LHCN-M2 (cell line): ENCODE measurements around the gene NLRP9. TPM values are rescaled to one million over a fixed set of nuclear protein-coding genes. Genes with fewer than 3 reads are reported as not detected.

Experiments
- total RNA-seq: library from RNA; depleted of rRNA; stranded (reverse); fragments of >200 nt; gene quantifications from 2 replicates; pipeline ENCODE4 v1.2.3, GENCODE V29; 2014; rRNA removed

NLRP9 gene
- total RNA-seq, 1 experiment from 2014 or later = not detected

Other genes starting within 250 kb of the NLRP9 start
- 0.34 and 0.45 TPM in 2 replicates for gene SSC5D, start 250.0 kb downstream of the NLRP9 start, total RNA-seq
- 0.71 and 1.5 TPM in 2 replicates for gene SBK2, start 201.3 kb downstream of the NLRP9 start, total RNA-seq
- gene SBK3, start 192.9 kb downstream of the NLRP9 start, total RNA-seq = 0.17 and 0.26 TPM in 2 replicates
- 7.3 and 7.7 TPM in 2 replicates for gene ZNF579, start 157.6 kb downstream of the NLRP9 start, total RNA-seq
- 4.7 and 7.4 TPM in 2 replicates for gene FIZ1, start 138.9 kb downstream of the NLRP9 start, total RNA-seq
- 13.4 and 14.0 TPM in 2 replicates for gene ZNF524, start 138.1 kb downstream of the NLRP9 start, total RNA-seq
- gene ZNF865, start 132.8 kb downstream of the NLRP9 start, total RNA-seq = 2.2 and 3.0 TPM in 2 replicates
- gene ZNF784, start 113.8 kb downstream of the NLRP9 start, total RNA-seq = 3.3 and 5.5 TPM in 2 replicates
- 8.7 and 15.3 TPM in 2 replicates for gene ZNF580, start 97.4 kb downstream of the NLRP9 start, total RNA-seq
- 11.4 and 15.4 TPM in 2 replicates for gene ZNF581, start 94.8 kb downstream of the NLRP9 start, total RNA-seq
- 14.2 and 15.3 TPM in 2 replicates for gene CCDC106, start 90.2 kb downstream of the NLRP9 start, total RNA-seq
- gene U2AF2, start 83.4 kb downstream of the NLRP9 start, total RNA-seq = 168 and 174 TPM in 2 replicates
- gene EPN1, start 63.2 kb downstream of the NLRP9 start, total RNA-seq = 126 and 145 TPM in 2 replicates
- gene RFPL4A, start 20.7 kb upstream of the NLRP9 start, total RNA-seq = not detected in 2 replicates
- gene RFPL4AL1, start 30.7 kb upstream of the NLRP9 start, total RNA-seq = not detected in 2 replicates
- 0.11 TPM in 1 of 2 replicates, not detected in the other for gene NLRP11, start 93.6 kb upstream of the NLRP9 start, total RNA-seq
- not detected in 2 replicates for gene NLRP4, start 98.1 kb upstream of the NLRP9 start, total RNA-seq
- gene NLRP13, start 193.9 kb upstream of the NLRP9 start, total RNA-seq = not detected in 2 replicates
- not detected in 2 replicates for gene NLRP8, start 209.4 kb upstream of the NLRP9 start, total RNA-seq
- gene NLRP5, start 248.4 kb upstream of the NLRP9 start, total RNA-seq = not detected in 2 replicates